ENCODE results near the gene PAIP1.
"Not testable (repeated sequence)": the region's sequence is repeated elsewhere in the genome, so short reads cannot be mapped to it uniquely, and the experiment has no call there.

Gene PAIP1

GRCh38 chr5:43582082-43583005, 25.5 kb upstream of the PAIP1 start:
- no peak overlapping the region for H3K27ac Mint-ChIP-seq
- peaks cover 5% of the 10 kb centered on the region for H3K36me3 Mint-ChIP-seq (ENCODE audit: low read depth)
- DNase-seq (no peak), ATAC-seq (no peak)
- H3K4me1 Mint-ChIP-seq, result no peaks in the 10 kb centered on the region
- H3K9me3 Mint-ChIP-seq, result no peaks in the 10 kb centered on the region
- no peaks in the 10 kb centered on the region for H3K27me3 Mint-ChIP-seq
- no peak overlapping the region for H3K4me3 Mint-ChIP-seq

GRCh38 chr5:43581398-43581797, 24.5 kb upstream of the PAIP1 start:
- Mint-ChIP-seq H3K27me3 (no peaks in the 10 kb centered on the region), H3K27ac (no peak overlapping the region), H3K36me3 (ENCODE audit: low read depth) (peaks cover 10% of the 10 kb centered on the region), H3K4me3 (no peak overlapping the region), H3K9me3 (no peaks in the 10 kb centered on the region), H3K4me1 (no peaks in the 10 kb centered on the region)
- ATAC-seq (no peak), DNase-seq (no peak)

DNA sequence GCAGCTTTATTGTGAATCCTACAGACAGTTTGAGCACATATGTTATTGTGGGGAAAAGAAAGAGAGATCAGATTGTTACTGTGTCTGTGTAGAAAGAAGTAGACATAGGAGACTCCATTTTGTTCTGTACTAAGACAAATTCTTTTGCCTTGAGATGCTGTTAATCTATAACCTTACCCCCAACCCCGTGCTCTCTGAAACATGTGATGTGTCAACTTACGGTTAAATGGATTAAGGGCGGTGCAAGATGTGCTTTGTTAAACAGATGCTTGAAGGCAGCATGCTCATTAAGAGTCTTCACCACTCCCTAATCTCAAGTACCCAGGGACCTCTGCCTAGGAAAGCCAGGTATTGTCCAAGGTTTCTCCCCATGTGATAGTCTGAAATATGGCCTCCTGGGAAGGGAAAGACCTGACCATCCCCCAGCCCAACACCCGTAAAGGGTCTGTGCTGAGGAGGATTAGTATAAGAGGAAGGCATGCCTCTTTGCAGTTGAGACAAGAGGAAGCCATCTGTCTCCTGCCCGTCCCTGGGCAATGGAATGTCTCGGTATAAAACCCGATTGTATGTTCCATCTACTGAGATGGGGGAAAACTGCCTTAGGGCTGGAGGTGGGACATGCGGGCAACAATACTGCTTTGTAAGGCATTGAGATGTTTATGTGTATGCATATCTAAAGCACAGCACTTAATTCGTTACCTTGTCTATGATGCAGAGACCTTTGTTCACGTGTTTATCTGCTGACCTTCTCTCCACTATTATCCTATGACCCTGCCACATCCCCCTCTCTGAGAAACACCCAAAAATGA, 23.7 kb upstream of the PAIP1 start:
- not testable (repeated sequence) for ATAC-seq, H3K4me3 Mint-ChIP-seq, H3K4me1 Mint-ChIP-seq, H3K27me3 Mint-ChIP-seq, DNase-seq, H3K27ac Mint-ChIP-seq, H3K9me3 Mint-ChIP-seq
- H3K36me3 Mint-ChIP-seq (ENCODE audit: low read depth), result peaks cover 12% of the 10 kb centered on the region

DNA sequence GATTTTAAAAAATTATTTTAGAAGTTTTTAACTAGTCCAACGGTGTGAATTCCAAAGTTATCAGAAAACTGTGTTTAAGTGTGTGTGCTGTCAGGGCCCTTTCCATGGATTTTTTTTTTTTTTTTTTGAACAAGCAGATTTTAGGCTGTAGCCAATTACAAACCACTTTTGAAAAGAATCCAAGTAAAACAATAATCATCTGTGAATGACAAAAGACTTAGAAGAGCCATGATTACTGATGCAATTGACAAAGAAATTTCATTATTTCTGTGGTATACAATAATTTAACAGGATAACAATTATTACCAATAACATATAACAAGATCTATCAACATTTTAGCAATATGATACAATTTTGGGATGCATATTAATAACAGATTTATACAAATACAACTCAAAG, 16.2 kb upstream of the PAIP1 start:
- ATAC-seq (no peak), DNase-seq (no peak)
- no peak overlapping the region for H3K4me3 Mint-ChIP-seq
- no peaks in the 10 kb centered on the region for H3K9me3 Mint-ChIP-seq
- H3K27ac Mint-ChIP-seq, result no peak overlapping the region
- H3K4me1 Mint-ChIP-seq, result peaks cover under 1% of the 10 kb centered on the region
- H3K27me3 Mint-ChIP-seq, result no peaks in the 10 kb centered on the region
- peaks cover 15% of the 10 kb centered on the region for H3K36me3 Mint-ChIP-seq (ENCODE audit: low read depth)

DNA sequence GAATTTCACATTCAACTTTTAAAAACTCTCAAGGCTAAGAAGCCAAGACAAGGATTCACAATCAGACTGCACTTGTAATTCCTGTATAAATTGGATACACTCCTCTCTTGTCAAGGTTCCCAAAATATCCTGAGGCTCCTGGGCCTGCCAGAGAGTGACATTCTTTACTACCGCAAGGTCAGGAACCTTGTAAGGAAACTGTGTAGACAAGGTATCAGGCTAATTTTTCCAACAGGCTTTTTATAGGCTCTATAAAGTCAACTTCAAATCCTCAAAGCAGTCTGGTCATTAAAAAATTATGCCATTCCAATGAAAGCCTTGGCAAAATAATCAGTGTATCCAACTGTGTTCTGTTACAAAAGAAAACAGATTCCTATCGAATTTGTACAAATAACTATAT, 15.5 kb upstream of the PAIP1 start:
- H3K9me3 Mint-ChIP-seq, result no peaks in the 10 kb centered on the region
- ATAC-seq (no peak), DNase-seq (no peak)
- H3K4me1 Mint-ChIP-seq, result peaks cover 1% of the 10 kb centered on the region
- no peak overlapping the region for H3K27ac Mint-ChIP-seq
- H3K27me3 Mint-ChIP-seq, result no peaks in the 10 kb centered on the region
- no peak overlapping the region for H3K4me3 Mint-ChIP-seq
- H3K36me3 Mint-ChIP-seq (ENCODE audit: low read depth), result peaks cover 15% of the 10 kb centered on the region

DNA sequence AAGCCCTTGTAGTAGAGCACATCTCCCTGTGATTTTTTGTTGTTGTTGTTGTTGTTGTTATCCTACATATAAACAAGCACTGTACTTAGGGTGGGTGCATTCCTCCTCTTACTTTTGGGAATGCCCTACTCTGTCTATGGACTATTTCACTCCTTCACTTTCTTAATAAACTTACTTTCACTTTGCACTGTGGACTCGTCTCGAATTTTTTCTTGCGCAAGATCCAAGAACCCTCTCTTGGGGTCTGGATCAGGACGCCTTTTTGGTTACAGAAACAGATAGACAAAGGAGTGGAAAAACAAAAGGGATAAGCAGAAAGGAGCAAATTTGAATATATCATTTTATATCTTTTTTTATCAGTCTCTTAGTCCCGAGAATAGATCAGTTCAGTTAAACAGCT, 14.4 kb upstream of the PAIP1 start:
- H3K36me3 Mint-ChIP-seq (ENCODE audit: low read depth), result peaks cover 8% of the 10 kb centered on the region
- no peak for ATAC-seq
- peaks cover 4% of the 10 kb centered on the region for H3K4me1 Mint-ChIP-seq
- no peak for DNase-seq
- H3K4me3 Mint-ChIP-seq, result no peak overlapping the region
- peaks cover 5% of the 10 kb centered on the region for H3K9me3 Mint-ChIP-seq
- H3K27ac Mint-ChIP-seq, result no peak overlapping the region
- H3K27me3 Mint-ChIP-seq, result no peaks in the 10 kb centered on the region

DNA sequence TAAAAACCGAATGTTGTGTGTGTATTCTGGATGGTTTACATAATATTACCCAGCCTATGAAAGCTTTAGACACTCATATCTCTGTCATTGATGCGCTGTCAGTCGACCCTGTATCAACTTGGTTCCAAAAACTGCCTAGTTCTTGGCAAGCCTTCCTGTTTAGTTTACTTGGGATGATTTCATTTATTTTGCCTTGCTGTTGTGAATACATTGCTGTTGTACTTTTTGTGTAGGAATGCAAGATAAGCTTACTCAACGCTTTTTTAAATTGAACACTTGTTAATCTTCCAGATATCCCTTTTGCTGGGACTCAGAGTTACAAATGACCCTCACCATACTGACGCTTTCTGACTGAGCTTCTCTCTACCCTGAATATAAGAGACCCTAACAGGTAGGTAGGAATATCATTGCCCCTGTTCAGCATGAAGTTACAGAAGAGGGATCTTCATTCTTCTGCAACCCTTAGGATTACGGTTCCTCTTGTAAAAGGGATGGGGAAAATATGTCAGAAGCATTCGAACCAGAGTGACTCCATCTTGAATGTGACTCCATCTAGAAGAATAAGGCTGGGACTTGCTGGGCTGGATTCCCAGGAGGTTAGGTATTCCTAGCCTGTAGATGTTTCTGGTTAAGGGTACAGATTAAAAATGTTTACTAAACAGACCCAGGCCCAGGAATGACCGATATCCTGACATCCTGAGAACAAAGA, 13.7 kb upstream of the PAIP1 start:
- H3K27ac Mint-ChIP-seq, result no peak overlapping the region
- H3K27me3 Mint-ChIP-seq, result no peaks in the 10 kb centered on the region
- peaks cover 9% of the 10 kb centered on the region for H3K4me1 Mint-ChIP-seq
- peaks cover 6% of the 10 kb centered on the region for H3K9me3 Mint-ChIP-seq
- no peak for ATAC-seq
- H3K36me3 Mint-ChIP-seq (ENCODE audit: low read depth), result peaks cover 8% of the 10 kb centered on the region
- no peak for DNase-seq
- no peak overlapping the region for H3K4me3 Mint-ChIP-seq

GRCh38 chr5:43569236-43569746, 12.4 kb upstream of the PAIP1 start:
- H3K4me1 Mint-ChIP-seq, result peaks cover 10% of the 10 kb centered on the region
- no peak overlapping the region for H3K27ac Mint-ChIP-seq
- peaks cover 6% of the 10 kb centered on the region for H3K9me3 Mint-ChIP-seq
- ATAC-seq (no peak), DNase-seq (no peak)
- H3K36me3 Mint-ChIP-seq (ENCODE audit: low read depth), result no peaks in the 10 kb centered on the region
- H3K4me3 Mint-ChIP-seq, result no peak overlapping the region
- no peaks in the 10 kb centered on the region for H3K27me3 Mint-ChIP-seq

DNA sequence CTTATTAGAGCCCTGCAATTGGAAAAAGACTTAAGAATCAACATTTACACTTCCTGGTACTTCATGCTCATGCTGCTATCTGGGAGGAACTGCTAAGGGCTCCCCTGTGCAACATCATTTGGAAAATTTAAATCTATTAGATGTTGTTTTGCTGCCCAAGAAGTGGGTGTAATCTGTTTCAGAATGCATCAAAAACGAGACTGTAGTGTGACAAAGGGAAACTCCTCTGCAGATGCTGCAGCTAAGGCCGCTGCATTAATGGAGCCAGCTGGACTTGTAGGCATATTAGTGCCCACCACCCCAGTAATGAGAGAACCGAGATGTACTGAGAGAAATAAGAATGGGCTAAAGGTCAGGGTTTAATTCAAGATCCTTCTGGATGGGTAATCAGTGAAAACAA, 11.1 kb upstream of the PAIP1 start:
- DNase-seq, result no peak
- H3K9me3 Mint-ChIP-seq, result peaks cover 6% of the 10 kb centered on the region
- H3K4me3 Mint-ChIP-seq, result no peak overlapping the region
- no peak overlapping the region for H3K27ac Mint-ChIP-seq
- peaks cover 10% of the 10 kb centered on the region for H3K4me1 Mint-ChIP-seq
- no peaks in the 10 kb centered on the region for H3K36me3 Mint-ChIP-seq (ENCODE audit: low read depth)
- no peak for ATAC-seq
- H3K27me3 Mint-ChIP-seq, result no peaks in the 10 kb centered on the region

- no peak overlapping the region for H3K27ac Mint-ChIP-seq
- ATAC-seq (no peak), DNase-seq (no peak)
- H3K36me3 Mint-ChIP-seq (ENCODE audit: low read depth), result no peaks in the 10 kb centered on the region
- H3K9me3 Mint-ChIP-seq, result peaks cover 6% of the 10 kb centered on the region
- H3K27me3 Mint-ChIP-seq, result peaks cover 5% of the 10 kb centered on the region
- no peak overlapping the region for H3K4me3 Mint-ChIP-seq
- H3K4me1 Mint-ChIP-seq, result peaks cover 10% of the 10 kb centered on the region
Measured at GRCh38 chr5:43565043-43565442, 8.2 kb upstream of the PAIP1 start.

- Mint-ChIP-seq H3K9me3 (peaks cover 6% of the 10 kb centered on the region), H3K4me1 (peaks cover 10% of the 10 kb centered on the region), H3K4me3 (no peak overlapping the region), H3K27me3 (peaks cover 5% of the 10 kb centered on the region), H3K27ac (no peak overlapping the region), H3K36me3 (ENCODE audit: low read depth) (no peaks in the 10 kb centered on the region)
- ATAC-seq, result no peak
- DNase-seq, result no peak
Measured at GRCh38 chr5:43564289-43564850, 7.5 kb upstream of the PAIP1 start.

- no peak overlapping the region for H3K27ac Mint-ChIP-seq
- H3K36me3 Mint-ChIP-seq (ENCODE audit: low read depth), result no peaks in the 10 kb centered on the region
- H3K4me1 Mint-ChIP-seq, result peaks cover 17% of the 10 kb centered on the region
- peaks cover 6% of the 10 kb centered on the region for H3K9me3 Mint-ChIP-seq
- DNase-seq (no peak), ATAC-seq (no peak)
- H3K27me3 Mint-ChIP-seq, result peaks cover 5% of the 10 kb centered on the region
- no peak overlapping the region for H3K4me3 Mint-ChIP-seq
Measured at GRCh38 chr5:43563321-43563720, 6.4 kb upstream of the PAIP1 start.

DNA sequence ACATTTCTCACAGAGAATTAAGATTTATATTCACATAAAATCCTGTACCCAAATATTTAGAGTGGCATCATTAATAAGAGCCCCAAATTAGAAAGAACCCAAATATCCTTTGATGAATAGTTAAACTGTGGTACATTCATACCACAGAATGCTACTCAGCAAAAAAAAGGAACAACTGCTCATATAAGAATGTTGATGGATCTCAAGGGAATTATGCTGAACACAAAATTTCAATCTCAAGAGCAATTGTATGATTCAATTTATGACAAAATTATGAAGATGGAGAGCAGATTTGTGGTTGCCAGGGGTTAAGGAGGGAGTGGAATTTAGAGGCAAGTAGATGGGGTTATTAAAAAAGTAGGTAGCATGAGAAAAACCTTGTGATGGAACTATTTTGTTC, 4.5 kb upstream of the PAIP1 start:
- no peak overlapping the region for H3K27ac Mint-ChIP-seq
- no peak overlapping the region for H3K4me3 Mint-ChIP-seq
- H3K36me3 Mint-ChIP-seq (ENCODE audit: low read depth), result no peaks in the 10 kb centered on the region
- peaks cover 3% of the 10 kb centered on the region for H3K9me3 Mint-ChIP-seq
- H3K27me3 Mint-ChIP-seq, result peaks cover 5% of the 10 kb centered on the region
- DNase-seq (no peak), ATAC-seq (no peak)
- peaks cover 22% of the 10 kb centered on the region for H3K4me1 Mint-ChIP-seq

DNA sequence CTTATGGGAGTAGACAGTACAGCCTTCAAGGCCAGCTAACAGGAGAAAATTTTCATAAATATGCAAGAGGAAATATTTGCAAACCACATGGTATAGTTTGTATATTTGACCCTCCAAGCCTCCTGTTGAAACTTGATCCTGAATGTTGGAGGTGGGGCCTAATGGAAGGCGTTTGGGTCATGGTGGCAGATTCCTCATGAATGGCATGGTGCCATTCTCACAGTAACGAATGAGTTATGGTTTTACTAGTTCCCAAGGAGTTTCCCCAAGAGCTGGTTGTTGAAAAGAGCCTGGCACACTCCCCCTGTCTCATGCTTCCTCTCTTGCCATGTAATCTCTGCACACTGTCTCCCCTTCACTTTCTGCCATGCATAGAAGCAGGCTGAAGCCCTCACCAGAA, 3.3 kb upstream of the PAIP1 start:
- H3K4me3 Mint-ChIP-seq, result no peak overlapping the region

More for the DNA sequence above, 3.3 kb upstream of the PAIP1 start:
- H3K27me3 Mint-ChIP-seq, result peaks cover 5% of the 10 kb centered on the region
- DNase-seq, result no peak
- H3K36me3 Mint-ChIP-seq (ENCODE audit: low read depth), result peaks cover 4% of the 10 kb centered on the region
- H3K9me3 Mint-ChIP-seq, result no peaks in the 10 kb centered on the region
- peaks cover 15% of the 10 kb centered on the region for H3K4me1 Mint-ChIP-seq
- H3K27ac Mint-ChIP-seq, result no peak overlapping the region
- no peak for ATAC-seq
